HG03139 (cell line): Measurements from ENCODE around the gene STAC2.

Experiments used
- ATAC-seq: cut with Tn5 transposase; IDR thresholded peaks from one replicate; pipeline ENCODE4 v1.9.1; 2021; ENCODE audit not compliant: unreplicated experiment

Gene STAC2

GRCh38 chr17:39235555-39236449, 10.1 kb upstream of the STAC2 start:
- no peak for ATAC-seq

DNA sequence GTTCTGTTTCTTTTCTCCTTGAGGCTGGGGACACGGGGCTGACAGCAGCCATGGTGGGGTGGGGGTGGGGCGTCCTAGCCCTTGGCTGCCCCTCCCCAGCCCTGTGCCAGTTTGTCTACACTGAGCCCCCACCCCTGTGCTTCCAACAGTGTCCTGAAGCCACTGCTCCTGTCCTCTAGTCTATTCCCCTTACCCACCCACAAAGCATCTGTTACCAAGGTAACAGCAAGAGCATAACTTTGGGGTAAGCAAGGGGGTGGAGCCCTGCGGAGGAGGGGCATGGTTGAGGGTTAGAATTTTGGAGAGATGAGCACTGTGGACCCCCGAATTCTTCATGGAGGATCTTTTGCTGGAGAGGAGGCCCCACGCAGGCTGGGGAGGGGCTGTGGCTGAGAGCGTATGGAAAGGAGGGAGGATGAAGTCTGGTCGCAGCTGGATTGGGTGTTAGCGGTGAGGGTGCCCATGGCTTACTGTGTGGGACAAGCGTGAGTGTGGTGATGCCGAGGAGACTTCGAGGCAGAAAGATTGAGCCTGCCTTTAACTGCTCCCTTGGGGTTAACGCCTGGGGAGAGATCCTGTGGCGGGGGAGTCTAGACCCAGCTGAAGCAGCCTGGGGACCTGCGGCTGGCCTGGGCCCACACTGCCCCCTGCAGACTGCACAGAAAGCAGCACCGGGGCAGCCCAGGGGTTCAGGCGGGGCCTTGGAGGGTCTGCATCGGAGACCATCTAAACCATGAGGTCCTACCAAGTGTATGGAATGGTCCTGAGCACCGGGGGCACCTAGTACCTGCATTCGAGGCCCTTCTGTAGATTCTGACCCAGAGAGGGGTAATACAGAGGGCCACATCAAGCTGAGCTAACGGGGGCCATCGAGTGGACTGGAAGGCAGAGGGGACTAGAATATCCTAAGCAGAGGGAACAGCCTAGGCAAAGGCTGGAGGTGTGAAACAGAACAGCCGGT, 6.1 kb upstream of the STAC2 start:
- ATAC-seq = no peak

GRCh38 chr17:39231091-39231561, 5.4 kb upstream of the STAC2 start:
- ATAC-seq = no peak

- no peak for ATAC-seq
These were observed 4.6 kb upstream of the STAC2 start for GRCh38 chr17:39230361-39230760.

DNA sequence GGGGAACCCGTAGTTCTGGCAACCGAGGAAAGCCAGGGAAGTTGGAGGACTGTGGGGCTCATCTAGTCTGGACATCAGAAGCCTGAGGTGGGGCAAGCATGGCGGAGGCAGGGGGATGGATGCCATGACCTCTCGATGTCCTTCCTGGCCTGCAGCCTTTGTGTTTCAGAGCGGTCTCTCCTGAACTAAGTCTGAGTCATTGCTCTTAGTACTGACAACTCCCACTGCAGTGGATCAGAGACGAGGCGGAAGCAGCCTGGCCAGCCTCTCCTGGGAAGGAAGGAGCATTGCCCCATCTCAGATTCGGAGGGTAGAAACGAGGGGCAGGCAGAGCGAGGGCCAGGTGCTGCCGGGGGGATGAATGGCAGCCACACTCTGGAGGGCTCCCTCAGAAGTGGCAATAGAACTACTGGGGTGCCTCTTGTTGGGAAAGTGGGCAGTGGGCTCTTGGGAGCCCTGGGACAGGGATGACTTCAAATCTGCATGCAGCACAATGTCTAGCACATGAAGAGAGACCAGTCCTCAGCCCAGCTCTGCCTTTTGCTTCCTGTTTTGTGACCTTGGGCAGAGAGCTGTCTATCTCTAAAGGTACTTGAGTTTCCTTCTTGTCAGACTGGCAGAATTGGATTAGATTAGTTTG, 3.6 kb upstream of the STAC2 start:
- ATAC-seq = no peak

DNA sequence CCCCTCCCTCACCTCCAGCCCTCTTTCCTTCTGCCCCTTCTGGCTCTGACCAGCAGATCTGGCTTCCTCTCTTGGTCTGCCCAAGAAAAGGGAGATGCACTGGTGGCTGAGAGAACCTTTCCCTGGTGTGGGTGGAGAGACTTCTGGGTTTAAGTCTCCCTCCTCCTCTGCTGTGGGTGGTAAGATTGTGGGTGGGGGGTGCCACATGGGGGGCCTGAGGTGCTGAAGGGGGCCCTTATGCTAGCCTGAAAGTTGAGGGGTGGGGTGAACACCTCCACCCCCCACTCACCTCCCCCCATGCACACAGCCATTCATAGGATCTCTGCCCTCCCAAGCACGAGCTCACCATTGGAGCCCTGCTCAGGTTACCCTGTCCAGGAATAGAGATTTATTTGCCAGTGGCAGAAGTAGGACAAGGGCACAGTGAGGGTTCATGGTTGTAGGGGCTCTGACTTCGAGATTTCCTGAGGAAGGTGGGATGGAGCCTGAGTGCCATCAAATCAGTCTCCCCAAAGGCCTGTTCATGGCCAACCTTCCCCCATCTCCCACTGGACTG, 1.7 kb upstream of the STAC2 start:
- ATAC-seq = no peak

DNA sequence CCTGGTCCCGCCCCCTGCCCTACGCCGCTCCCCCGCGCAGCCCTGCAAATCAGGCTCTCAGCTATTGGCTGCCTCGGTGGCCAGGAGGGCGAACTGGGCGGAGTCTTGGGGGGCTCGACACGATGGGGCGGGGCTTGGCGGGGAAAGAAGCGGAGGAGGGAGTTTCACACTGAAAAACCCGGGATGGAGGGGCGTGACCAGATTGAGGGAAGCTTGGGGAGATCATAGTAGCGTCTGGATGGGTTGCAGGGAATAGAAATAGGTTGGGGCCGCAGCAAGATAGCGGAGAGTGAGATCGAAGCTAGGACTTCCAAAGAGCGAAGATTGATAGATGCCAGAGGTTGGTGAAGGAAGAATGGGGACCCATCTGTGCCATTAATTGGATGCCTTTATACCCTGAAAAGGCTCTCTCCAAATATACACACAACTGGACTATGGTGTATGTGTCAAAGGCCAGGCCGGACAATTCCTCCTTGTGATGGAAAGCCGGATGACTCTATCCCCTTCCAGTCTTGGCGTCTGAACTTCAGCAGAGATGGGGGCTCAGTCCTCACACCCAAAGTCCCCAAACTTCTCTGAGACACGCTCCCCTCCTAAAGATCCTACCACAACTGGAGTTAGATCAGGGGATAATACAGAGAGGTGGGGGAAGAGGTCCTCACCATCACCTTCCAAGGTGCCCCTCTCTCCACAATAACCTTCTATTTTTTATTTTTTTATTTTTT, 376 bp upstream of the STAC2 start:
- ATAC-seq = no peak

GRCh38 chr17:39224778-39225307, 902 bp downstream of the STAC2 start:
- ATAC-seq = no peak

GRCh38 chr17:39223907-39224777, 1.6 kb downstream of the STAC2 start:
- no peak for ATAC-seq

DNA sequence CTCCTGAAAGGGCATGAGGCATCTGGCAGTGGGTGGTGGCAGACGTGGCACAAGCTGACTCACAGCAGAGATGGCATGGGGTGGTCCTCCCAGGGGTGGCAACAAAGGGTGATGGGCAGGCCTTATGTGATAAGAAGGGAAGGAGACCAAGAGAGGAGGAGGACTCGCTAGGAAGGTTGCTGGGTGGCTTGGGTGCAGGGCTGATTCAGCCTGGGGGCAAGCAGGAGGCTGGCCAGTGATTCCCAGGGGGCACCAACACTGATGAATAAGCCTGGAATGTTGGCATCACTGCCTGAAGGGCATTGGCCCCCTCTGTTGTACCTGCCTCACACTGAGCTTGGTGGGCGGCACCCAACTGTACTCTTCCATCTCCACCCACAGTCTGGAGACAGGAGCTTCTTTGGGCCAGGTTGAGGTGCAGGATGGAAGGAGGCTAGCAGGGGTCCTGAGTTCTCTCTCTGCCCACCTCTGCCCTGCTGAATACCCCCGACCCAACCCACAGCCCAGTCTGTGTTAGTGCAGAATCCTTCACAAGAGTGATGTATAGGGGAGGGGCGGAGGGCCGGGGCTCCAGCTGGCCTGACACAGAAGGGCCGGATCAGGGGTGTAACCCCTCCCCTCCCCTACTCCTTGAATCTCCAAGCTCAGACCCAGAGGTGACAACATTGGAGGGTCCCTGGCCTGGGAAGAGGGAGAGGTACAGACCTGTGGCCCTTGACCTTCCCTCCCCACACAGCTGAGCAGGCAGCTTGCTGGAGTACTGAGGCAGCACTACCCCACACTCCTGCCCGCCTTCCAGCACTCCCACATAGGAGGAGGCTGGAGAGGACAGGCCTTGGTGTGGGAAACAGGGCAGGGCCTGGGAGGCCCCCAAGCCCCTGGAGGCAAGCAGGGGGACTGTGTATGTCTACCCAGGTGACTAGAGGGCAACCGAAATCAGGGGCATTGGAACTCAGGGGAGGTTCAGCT, 2.6 kb downstream of the STAC2 start:
- no peak for ATAC-seq

DNA sequence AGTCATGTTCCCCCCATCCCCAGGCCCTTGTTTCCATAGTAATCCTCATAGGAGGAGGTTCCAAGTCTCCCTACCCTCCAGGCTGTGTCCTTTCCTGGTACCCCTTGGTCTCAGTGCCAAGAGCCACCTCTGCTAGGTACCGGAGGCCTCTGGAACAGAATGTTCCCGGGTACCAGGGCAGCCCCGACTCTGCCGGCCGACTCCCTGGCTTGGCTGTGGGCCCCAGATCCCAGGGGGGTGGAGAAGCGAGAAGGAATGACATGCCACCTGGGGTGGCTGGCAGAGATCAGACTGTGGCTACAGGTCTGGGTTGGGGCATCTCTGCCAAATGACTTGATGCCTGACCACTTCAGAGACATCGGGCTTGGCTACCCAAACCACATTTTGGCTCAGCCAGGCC, 3.6 kb downstream of the STAC2 start:
- ATAC-seq = no peak

GRCh38 chr17:39221572-39221971, 4.2 kb downstream of the STAC2 start:
- ATAC-seq = no peak

- no peak for ATAC-seq
These were observed 6.0 kb downstream of the STAC2 start for GRCh38 chr17:39219647-39220154.

- ATAC-seq = no peak
These were observed 6.8 kb downstream of the STAC2 start for GRCh38 chr17:39218906-39219305.

DNA sequence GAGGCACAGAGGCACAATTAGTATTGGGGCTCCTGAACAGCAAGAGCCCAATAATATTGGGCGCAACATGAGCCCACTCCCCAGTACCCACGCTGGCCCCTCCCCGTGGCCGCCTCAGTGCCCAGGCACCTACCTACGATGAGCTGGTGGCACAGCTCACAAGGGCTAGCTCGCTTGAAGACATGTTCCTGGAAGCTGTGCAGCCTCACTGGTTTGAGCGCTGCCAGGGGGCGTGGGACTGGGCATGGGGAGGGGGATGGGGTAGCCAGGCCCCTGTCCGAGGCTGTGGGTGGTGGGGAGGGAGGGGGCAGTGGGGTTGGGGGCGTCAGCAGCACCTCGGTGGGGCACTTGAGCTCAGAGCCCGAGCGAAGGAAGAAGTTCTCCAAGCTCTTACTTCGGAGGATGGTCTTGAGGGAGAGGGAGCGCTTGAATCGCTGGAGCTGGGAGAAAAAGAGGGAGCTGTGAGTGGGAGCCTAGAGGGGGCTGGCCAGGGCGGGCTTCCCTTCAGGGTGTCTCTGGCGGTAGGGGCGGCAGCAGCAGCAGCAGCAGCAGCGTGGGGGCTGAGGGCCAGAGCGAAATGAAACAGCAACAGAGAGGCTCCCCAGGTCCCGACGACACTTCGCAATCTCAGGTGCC, 7.9 kb downstream of the STAC2 start:
- no peak for ATAC-seq

- no peak for ATAC-seq
These were observed 11.9 kb downstream of the STAC2 start for GRCh38 chr17:39213852-39214251.

GRCh38 chr17:39212841-39213480, 12.8 kb downstream of the STAC2 start:
- ATAC-seq = no peak
